Measurements from ENCODE around the gene ENTREP3.

DNA sequence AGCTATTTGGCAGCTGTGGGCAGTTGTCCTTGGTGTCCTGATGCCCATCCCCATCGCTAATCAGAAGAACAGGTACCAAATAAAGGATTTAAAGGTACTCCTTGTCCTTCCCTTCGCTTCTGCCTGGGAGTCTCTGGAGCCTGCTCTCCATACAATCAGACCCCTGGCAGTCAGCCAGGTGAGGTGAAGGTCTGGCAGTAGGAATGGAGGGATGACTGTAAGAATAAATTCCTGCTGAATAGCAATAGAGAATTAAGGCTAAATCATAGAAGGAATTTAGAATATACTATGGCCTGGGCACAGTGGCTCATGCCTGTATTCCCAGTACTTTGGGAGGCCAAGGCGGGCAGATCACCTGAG lies 56.8 kb downstream of the ENTREP3 start:
- TF ChIP-seq, protein P1, sequence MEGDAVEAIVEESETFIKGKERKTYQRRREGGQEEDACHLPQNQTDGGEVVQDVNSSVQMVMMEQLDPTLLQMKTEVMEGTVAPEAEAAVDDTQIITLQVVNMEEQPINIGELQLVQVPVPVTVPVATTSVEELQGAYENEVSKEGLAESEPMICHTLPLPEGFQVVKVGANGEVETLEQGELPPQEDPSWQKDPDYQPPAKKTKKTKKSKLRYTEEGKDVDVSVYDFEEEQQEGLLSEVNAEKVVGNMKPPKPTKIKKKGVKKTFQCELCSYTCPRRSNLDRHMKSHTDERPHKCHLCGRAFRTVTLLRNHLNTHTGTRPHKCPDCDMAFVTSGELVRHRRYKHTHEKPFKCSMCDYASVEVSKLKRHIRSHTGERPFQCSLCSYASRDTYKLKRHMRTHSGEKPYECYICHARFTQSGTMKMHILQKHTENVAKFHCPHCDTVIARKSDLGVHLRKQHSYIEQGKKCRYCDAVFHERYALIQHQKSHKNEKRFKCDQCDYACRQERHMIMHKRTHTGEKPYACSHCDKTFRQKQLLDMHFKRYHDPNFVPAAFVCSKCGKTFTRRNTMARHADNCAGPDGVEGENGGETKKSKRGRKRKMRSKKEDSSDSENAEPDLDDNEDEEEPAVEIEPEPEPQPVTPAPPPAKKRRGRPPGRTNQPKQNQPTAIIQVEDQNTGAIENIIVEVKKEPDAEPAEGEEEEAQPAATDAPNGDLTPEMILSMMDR (IDR thresholded peaks at IDR 0.05 in 8 of 11, conservative IDR thresholded peaks at IDR 0.05 in 3 of 11) = no peak
- TF ChIP-seq POLR2A (IDR thresholded peaks at IDR 0.05) = no peak
